ENCODE measurements around the gene PTGR3.

Gene PTGR3

DNA sequence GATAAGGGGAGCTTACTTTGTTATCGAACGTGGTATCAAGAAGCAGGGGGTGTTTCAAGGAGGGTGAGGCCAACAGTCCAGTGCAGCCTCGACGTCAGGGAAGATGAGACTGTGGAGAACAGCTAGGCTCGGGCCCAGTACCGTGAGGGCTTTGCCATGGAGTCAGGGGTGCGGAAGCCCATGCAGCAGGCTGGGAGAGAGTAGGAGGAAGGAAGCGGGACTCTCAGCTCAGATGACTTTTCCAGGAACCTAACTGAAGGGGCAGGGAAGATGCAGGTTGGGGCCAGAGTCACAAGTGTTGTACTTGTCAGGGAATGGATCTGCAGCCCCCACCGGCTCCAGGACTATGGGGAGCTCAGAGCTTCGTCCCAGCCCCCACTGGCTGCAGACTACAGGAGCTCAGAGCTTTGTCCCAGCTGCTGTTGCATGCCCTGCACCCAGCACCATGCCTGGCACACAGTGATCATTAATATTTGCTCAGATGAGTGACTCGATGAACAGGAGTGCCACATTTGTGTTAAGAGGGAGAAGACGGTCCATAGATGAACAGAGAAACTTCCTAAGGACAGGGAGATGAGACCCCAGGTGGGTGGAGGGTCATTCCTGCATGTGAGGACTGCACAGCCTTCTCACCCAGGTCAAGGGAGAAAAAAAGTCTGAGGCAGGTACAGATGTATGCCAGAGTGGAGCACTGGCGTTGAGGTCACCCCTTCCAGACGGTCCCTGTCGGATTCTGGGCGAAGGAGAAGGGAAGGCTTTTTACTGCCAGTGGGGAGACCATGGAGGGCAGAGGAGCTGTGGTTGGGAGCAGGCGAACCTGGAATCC, 36.4 kb downstream of the PTGR3 start:
- Histone ChIP-seq H3K36me3 (ENCODE audit: control insufficient read depth, insufficient read depth, low read length) (no peaks in the 10 kb centered on the region), H3K4me1 (ENCODE audit: control insufficient read depth, insufficient read depth, low read length, poor library complexity, severe bottlenecking) (no peaks in the 10 kb centered on the region)

DNA sequence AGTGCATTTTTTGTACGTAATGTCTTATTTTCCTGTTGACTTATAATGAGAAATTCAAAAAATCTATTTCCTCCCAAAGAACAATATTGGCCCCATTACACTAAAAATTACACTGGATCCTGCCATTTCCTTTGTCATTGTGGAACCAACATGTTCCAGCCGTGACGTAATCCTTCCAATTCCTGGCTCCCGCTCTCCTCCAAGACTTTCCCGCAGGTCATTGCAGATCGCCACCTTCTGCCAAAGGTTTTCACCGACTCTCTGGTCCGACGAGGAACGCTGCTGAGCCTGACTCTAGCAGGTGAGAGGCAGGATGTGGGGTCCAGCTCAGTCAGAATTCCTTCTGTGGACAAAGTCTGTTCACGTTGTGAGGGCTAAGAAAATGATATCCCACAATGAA, 38.0 kb downstream of the PTGR3 start:
- Histone ChIP-seq H3K36me3 (ENCODE audit: control insufficient read depth, insufficient read depth, low read length) (no peaks in the 10 kb centered on the region), H3K27ac (ENCODE audit: insufficient read depth, low read length, poor library complexity, severe bottlenecking) (no peak overlapping the region), H3K9me3 (ENCODE audit: control insufficient read depth, low read length) (no peaks in the 10 kb centered on the region), H3K4me1 (ENCODE audit: control insufficient read depth, insufficient read depth, low read length, poor library complexity, severe bottlenecking) (no peaks in the 10 kb centered on the region), H3K27me3 (replicated peaks; ENCODE audit: control insufficient read depth, insufficient read depth, low read length, poor library complexity, severe bottlenecking) (no peaks in the 10 kb centered on the region), H3K4me3 (ENCODE audit: insufficient read depth, low read depth, low read length, poor library complexity, severe bottlenecking) (no peak overlapping the region)
- DNase-seq: no peak

More for the DNA sequence above, 36.4 kb downstream of the PTGR3 start:
- no peak for DNase-seq
- Histone ChIP-seq H3K4me3 (ENCODE audit: insufficient read depth, low read depth, low read length, poor library complexity, severe bottlenecking) (no peak overlapping the region), H3K9me3 (ENCODE audit: control insufficient read depth, low read length) (no peaks in the 10 kb centered on the region), H3K27ac (ENCODE audit: insufficient read depth, low read length, poor library complexity, severe bottlenecking) (no peak overlapping the region), H3K27me3 (replicated peaks; ENCODE audit: control insufficient read depth, insufficient read depth, low read length, poor library complexity, severe bottlenecking) (no peaks in the 10 kb centered on the region)

DNA sequence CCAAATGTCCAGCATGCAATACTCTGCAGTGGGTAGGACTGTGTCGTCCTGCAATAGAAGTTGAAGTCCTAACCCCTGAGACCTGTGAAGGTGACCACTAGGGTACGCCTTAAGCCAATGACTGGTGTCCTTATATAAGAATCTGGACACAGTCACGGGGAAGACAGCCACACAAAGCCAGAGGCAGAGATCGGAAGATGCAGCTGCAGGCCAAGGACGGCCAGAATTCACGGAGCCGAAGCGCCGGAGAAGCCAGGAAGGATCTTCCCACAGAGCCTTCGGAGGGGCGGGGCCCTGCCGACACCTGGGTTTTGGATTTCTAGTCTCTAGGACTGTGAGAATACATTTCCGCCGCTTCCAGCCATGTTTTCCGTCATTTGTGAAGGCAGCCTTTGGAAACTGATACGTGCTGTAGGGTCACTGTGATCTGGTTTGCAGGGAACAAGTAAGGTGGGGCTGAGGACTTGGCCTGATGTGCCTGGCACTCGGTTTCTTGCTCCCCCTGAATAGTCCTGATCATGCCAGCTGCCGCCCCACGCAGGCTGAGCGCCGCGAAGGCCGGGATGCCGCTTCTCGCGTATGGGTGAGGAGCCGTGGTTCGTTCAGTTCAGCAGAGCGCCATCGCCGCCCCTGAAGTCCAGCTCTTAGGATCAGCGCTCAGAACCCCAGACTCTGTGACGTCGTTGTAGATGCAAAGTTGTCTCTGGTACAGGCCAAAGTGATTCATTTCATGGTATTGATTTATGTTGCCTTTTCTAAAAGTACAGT, 38.7 kb downstream of the PTGR3 start:
- DNase-seq: no peak
- Histone ChIP-seq H3K9me3 (ENCODE audit: control insufficient read depth, low read length) (no peaks in the 10 kb centered on the region), H3K27me3 (replicated peaks; ENCODE audit: control insufficient read depth, insufficient read depth, low read length, poor library complexity, severe bottlenecking) (no peaks in the 10 kb centered on the region), H3K4me3 (ENCODE audit: insufficient read depth, low read depth, low read length, poor library complexity, severe bottlenecking) (no peak overlapping the region), H3K36me3 (ENCODE audit: control insufficient read depth, insufficient read depth, low read length) (no peaks in the 10 kb centered on the region), H3K27ac (ENCODE audit: insufficient read depth, low read length, poor library complexity, severe bottlenecking) (no peak overlapping the region), H3K4me1 (ENCODE audit: control insufficient read depth, insufficient read depth, low read length, poor library complexity, severe bottlenecking) (no peaks in the 10 kb centered on the region)

DNA sequence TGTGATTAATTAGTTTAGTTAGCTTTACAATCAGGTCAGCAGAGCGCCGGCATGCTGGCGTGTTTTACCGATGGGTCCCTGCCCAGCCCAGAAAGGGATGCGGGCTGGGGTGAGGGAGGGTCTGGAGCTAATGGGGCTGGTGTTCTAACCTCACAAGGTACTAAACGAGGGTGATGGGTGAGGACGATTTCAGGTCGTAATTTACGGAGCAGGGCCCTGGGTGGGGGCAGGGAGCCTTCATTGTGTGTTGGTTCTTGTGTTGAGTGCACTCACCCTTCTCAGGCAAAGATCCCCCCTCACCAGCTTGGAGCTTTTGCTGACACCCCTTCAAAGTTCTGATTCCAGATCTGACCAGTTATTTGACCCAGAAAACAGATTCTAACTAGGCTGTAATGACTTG, 39.5 kb downstream of the PTGR3 start:
- no peaks in the 10 kb centered on the region for H3K36me3 ChIP-seq (ENCODE audit: control insufficient read depth, insufficient read depth, low read length)
- H3K27ac ChIP-seq (ENCODE audit: insufficient read depth, low read length, poor library complexity, severe bottlenecking): no peak overlapping the region
- H3K4me1 ChIP-seq (ENCODE audit: control insufficient read depth, insufficient read depth, low read length, poor library complexity, severe bottlenecking): no peaks in the 10 kb centered on the region
- H3K4me3 ChIP-seq (ENCODE audit: insufficient read depth, low read depth, low read length, poor library complexity, severe bottlenecking): no peak overlapping the region
- H3K27me3 ChIP-seq (replicated peaks; ENCODE audit: control insufficient read depth, insufficient read depth, low read length, poor library complexity, severe bottlenecking): no peaks in the 10 kb centered on the region
- no peak for DNase-seq
- H3K9me3 ChIP-seq (ENCODE audit: control insufficient read depth, low read length): no peaks in the 10 kb centered on the region

DNA sequence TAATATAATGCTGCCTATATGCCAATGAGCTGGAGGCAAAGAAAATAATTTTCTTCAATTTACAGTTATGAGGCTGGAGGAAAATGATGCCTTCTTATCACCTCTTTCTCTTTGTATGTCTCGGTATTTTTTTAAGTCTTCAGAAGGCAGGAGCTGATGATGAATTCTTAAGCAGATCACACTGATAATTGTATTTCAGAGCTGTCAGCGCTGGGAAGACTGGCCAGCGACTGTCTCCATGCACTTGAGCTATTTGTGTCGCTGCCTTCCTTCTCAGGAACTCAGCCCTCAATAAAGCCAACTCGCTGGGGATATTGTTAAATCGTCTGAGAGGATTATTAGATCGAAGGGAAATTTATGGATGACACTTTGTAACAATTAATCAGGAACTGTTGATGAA, 40.3 kb downstream of the PTGR3 start:
- H3K4me3 ChIP-seq (ENCODE audit: insufficient read depth, low read depth, low read length, poor library complexity, severe bottlenecking): no peak overlapping the region
- H3K27me3 ChIP-seq (replicated peaks; ENCODE audit: control insufficient read depth, insufficient read depth, low read length, poor library complexity, severe bottlenecking): no peaks in the 10 kb centered on the region
- DNase-seq: no peak
- H3K36me3 ChIP-seq (ENCODE audit: control insufficient read depth, insufficient read depth, low read length): no peaks in the 10 kb centered on the region
- H3K9me3 ChIP-seq (ENCODE audit: control insufficient read depth, low read length): no peaks in the 10 kb centered on the region
- H3K4me1 ChIP-seq (ENCODE audit: control insufficient read depth, insufficient read depth, low read length, poor library complexity, severe bottlenecking): no peaks in the 10 kb centered on the region
- no peak overlapping the region for H3K27ac ChIP-seq (ENCODE audit: insufficient read depth, low read length, poor library complexity, severe bottlenecking)

DNA sequence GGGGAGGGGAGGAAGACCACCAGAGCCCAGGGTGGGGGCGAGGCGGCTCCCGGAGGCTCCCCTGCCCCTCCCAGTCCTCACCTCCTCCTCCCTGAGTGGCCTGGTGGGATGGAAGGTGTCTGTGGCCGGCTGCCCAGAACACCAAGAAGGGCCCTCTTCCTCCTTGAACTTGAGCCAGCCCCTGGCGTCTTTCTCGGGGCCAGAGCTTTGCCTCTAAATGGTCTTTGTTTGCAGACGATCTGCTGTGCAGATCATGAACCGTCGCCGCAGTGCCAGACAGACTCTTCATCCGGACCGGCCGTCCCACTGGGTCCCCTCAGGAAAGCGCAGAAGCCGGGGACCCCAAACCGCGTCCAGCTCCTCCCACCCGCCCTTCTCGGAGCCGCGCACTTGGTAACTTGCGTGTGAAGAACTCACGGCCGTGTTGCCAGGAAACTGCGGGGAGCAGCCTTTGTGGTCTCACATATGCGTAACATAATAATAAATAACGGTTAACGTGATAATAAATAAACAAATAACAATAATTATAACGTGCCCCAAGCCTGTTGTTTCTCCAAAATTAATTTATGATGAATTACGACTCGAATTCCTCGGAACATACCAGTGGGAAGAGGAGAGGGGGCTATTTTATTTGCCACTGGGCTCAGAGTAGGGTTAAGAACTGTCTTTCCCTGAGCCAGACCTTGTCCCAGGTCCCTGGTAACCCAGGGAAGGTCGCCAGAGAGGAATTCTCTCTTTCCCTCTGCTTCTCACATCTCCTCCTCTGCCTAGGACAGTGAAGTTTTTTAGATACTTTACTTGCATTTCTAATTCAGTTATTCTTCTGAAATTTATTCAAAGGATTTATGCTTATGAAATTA, 41.0 kb downstream of the PTGR3 start:
- Histone ChIP-seq H3K4me1 (ENCODE audit: control insufficient read depth, insufficient read depth, low read length, poor library complexity, severe bottlenecking) (no peaks in the 10 kb centered on the region), H3K9me3 (ENCODE audit: control insufficient read depth, low read length) (no peaks in the 10 kb centered on the region), H3K36me3 (ENCODE audit: control insufficient read depth, insufficient read depth, low read length) (no peaks in the 10 kb centered on the region), H3K4me3 (ENCODE audit: insufficient read depth, low read depth, low read length, poor library complexity, severe bottlenecking) (no peak overlapping the region), H3K27ac (ENCODE audit: insufficient read depth, low read length, poor library complexity, severe bottlenecking) (no peak overlapping the region), H3K27me3 (replicated peaks; ENCODE audit: control insufficient read depth, insufficient read depth, low read length, poor library complexity, severe bottlenecking) (no peaks in the 10 kb centered on the region)
- DNase-seq: no peak

DNA sequence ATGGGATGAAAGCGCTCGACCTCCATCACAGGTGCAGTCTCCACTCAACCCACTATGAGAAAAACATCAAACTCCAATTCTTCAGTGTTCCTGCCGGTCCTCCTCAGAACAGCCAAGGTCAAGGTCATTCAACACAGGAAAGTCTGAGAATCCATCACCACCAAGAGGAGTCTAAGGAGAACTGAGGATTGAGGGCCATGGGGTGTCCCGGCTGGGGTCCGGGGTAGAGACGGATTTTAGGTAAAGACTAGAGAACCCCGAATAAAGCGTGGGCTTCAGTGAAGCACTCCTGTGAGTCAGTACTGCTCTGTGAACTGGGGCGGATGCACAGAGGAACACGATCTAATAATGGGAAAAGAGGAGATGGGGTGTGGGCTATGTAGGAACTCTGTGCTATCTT, 41.8 kb downstream of the PTGR3 start:
- no peaks in the 10 kb centered on the region for H3K4me1 ChIP-seq (ENCODE audit: control insufficient read depth, insufficient read depth, low read length, poor library complexity, severe bottlenecking)
- no peaks in the 10 kb centered on the region for H3K9me3 ChIP-seq (ENCODE audit: control insufficient read depth, low read length)
- DNase-seq: no peak
- no peaks in the 10 kb centered on the region for H3K36me3 ChIP-seq (ENCODE audit: control insufficient read depth, insufficient read depth, low read length)
- H3K4me3 ChIP-seq (ENCODE audit: insufficient read depth, low read depth, low read length, poor library complexity, severe bottlenecking): no peak overlapping the region
- H3K27ac ChIP-seq (ENCODE audit: insufficient read depth, low read length, poor library complexity, severe bottlenecking): no peak overlapping the region
- no peaks in the 10 kb centered on the region for H3K27me3 ChIP-seq (replicated peaks; ENCODE audit: control insufficient read depth, insufficient read depth, low read length, poor library complexity, severe bottlenecking)

DNA sequence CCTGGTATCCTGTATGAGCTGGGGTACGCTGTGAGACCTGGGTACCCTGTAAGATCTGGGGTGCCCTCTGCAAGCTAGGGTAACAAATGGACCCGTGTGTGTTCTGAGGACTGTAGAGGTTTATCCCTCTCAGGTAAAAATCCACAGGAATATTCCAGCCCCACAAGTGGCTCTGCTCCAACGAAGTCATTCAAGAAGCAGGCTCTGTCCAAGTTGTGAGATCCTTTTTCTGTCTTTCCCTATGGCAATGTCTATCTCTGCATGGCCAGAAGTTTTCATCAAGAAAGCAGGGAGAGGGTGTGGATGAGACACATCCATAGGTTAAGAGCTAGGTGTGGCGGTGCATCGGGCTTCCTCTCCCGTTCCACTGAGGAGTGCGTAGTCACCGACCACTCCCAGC, 43.0 kb downstream of the PTGR3 start:
- Histone ChIP-seq H3K9me3 (ENCODE audit: control insufficient read depth, low read length) (no peaks in the 10 kb centered on the region), H3K4me3 (ENCODE audit: insufficient read depth, low read depth, low read length, poor library complexity, severe bottlenecking) (no peak overlapping the region), H3K4me1 (ENCODE audit: control insufficient read depth, insufficient read depth, low read length, poor library complexity, severe bottlenecking) (no peaks in the 10 kb centered on the region), H3K27ac (ENCODE audit: insufficient read depth, low read length, poor library complexity, severe bottlenecking) (no peak overlapping the region), H3K27me3 (replicated peaks; ENCODE audit: control insufficient read depth, insufficient read depth, low read length, poor library complexity, severe bottlenecking) (no peaks in the 10 kb centered on the region), H3K36me3 (ENCODE audit: control insufficient read depth, insufficient read depth, low read length) (no peaks in the 10 kb centered on the region)
- DNase-seq: no peak

DNA sequence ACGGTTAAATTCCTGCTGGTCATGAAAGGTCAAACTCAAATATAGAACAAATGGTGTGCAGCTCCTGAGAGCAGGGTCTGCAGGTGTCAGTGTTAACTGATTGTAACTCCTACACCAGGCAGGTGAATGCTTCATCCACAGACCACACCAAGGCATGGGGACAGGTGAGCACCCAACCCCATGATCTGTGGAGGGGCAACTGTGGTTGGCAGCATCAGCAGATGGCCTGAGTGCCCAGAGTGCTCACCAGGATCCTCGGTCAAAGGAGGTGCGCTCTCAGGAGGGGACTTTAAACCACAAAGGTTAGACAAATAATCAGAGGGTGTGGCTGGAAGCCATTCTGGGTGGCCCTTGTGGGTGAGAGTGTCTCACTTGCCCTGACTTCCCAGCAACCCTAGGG, 44.5 kb downstream of the PTGR3 start:
- no peak overlapping the region for H3K4me3 ChIP-seq (ENCODE audit: insufficient read depth, low read depth, low read length, poor library complexity, severe bottlenecking)
- no peak overlapping the region for H3K27ac ChIP-seq (ENCODE audit: insufficient read depth, low read length, poor library complexity, severe bottlenecking)
- no peaks in the 10 kb centered on the region for H3K27me3 ChIP-seq (replicated peaks; ENCODE audit: control insufficient read depth, insufficient read depth, low read length, poor library complexity, severe bottlenecking)
- H3K36me3 ChIP-seq (ENCODE audit: control insufficient read depth, insufficient read depth, low read length): no peaks in the 10 kb centered on the region
- no peaks in the 10 kb centered on the region for H3K4me1 ChIP-seq (ENCODE audit: control insufficient read depth, insufficient read depth, low read length, poor library complexity, severe bottlenecking)
- H3K9me3 ChIP-seq (ENCODE audit: control insufficient read depth, low read length): no peaks in the 10 kb centered on the region
- DNase-seq: no peak
